ENCODE data around the gene CADPS2. TPM values are rescaled to one million over a fixed set of nuclear protein-coding genes. Genes with fewer than 3 reads are reported as not detected.

The CADPS2 gene
- total and polyA plus RNA-seq, 2 donors (not counting 1 experiment from before 2014, with no cell fraction given) = not detected

DNA sequence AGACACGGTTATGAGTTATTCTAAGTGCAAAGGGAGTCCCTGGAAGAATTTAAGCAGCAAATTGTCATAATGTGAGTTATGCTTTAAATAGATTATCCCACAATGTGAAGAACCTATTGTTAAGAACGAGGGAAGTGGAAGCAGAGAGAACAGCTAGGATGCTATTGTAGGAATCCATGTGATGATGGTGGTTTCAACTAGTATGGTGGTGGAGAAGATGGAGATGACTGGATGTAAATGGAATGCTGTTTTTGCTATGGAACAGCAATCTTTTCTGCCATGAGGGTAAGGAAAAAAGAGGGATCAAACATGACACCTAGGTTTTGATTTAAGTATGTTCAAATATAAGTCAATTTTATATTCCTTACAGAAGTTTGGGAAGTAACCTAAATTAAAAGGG, 378.7 kb downstream of the CADPS2 start:
- ChIA-PET POLR2A (no interaction called here), CTCF (no interaction called here)
- TF ChIP-seq CTCF (IDR thresholded peaks at IDR 0.05) (no peak), EZH2 (IDR thresholded peaks at IDR 0.05; ENCODE audit: borderline replicate concordance, insufficient read depth, low read depth, low read length, poor library complexity, severe bottlenecking) (no peak)
- H3K4me1 ChIP-seq (ENCODE audit: control insufficient read depth in 2 of 2, insufficient read depth in 2 of 2, low read length in 2 of 2) = no peaks in the 10 kb centered on the region
- 62% methylated on average over 2 of the region's 2 CpGs for WGBS (ENCODE audit: insufficient coverage)
- DNase-seq (no peak), ATAC-seq (ENCODE audit: low read depth) (no peak)
- H3K27ac ChIP-seq (ENCODE audit: low read length in 2 of 2) = no peak overlapping the region
- Mint-ChIP-seq H3K27ac (no peak overlapping the region), H3K9me3 (ENCODE audit: insufficient read depth) (no peaks in the 10 kb centered on the region), H3K27me3 (no peaks in the 10 kb centered on the region), H3K4me1 (no peaks in the 10 kb centered on the region), H3K4me3 (no peak overlapping the region)
- intact Hi-C loops (cut with micrococcal nuclease) = no loop called here
- H3K9me3 ChIP-seq (ENCODE audit: control extremely low read depth in 1 of 3, control insufficient read depth in 2 of 3, insufficient read depth in 1 of 3, low read length in 2 of 3) = no peaks in the 10 kb centered on the region
- no peak overlapping the region for H2AFZ ChIP-seq (ENCODE audit: insufficient read depth, low read depth, low read length, poor library complexity, severe bottlenecking)
- no peaks in the 10 kb centered on the region for H4K20me1 ChIP-seq (ENCODE audit: control insufficient read depth, insufficient read depth, low read length, poor library complexity, severe bottlenecking)
- H3K4me3 ChIP-seq (ENCODE audit: control extremely low read depth in 1 of 5, extremely low read depth in 1 of 5, insufficient read depth in 1 of 5, low read depth in 2 of 5, low read length in 4 of 5) = no peak overlapping the region
- no peaks in the 10 kb centered on the region for H3K79me2 ChIP-seq (ENCODE audit: control insufficient read depth, insufficient read depth, low read length)
- H3K27me3 ChIP-seq (replicated peaks in 1 of 4; ENCODE audit: control extremely low read depth in 1 of 4, control insufficient read depth in 3 of 4, insufficient read depth in 4 of 4, low read length in 3 of 4) = no peaks in the 10 kb centered on the region
- no peak overlapping the region for H3K4me2 ChIP-seq (replicated peaks; ENCODE audit: low read depth, low read length, poor library complexity, severe bottlenecking)
- H3K9ac ChIP-seq (ENCODE audit: low read length) = no peak overlapping the region
- no peaks in the 10 kb centered on the region for H3K36me3 ChIP-seq (replicated peaks in 1 of 2; ENCODE audit: control extremely low read depth in 1 of 2, control insufficient read depth in 1 of 2, extremely low read depth in 1 of 2, insufficient read depth in 2 of 2, low read length in 1 of 2)

DNA sequence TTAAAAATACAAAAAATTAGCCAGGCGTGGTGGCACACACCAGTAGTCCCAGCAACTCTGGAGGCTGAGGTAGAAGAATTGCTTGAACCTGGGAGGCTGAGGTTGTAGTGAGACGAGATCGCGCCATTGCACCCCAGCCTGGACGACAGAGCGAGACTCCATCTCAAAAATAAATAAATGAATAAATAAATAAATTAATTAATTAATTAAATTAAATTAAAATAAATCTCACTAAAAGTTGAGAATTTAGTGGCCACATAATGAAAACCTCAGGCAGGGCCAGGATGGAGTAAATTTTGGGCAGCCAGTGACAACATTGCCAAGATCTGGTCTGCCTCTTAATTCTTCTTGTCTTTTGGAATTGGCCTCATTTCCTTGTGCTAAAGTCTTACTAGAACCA, 394.3 kb downstream of the CADPS2 start:
- intact Hi-C loops (cut with micrococcal nuclease) = no loop called here
- no peaks in the 10 kb centered on the region for H3K27me3 ChIP-seq (replicated peaks in 1 of 4; ENCODE audit: control extremely low read depth in 1 of 4, control insufficient read depth in 3 of 4, insufficient read depth in 4 of 4, low read length in 3 of 4)
- no peaks in the 10 kb centered on the region for H3K9me3 Mint-ChIP-seq (ENCODE audit: insufficient read depth)
- no peaks in the 10 kb centered on the region for H3K9me3 ChIP-seq (ENCODE audit: control extremely low read depth in 1 of 3, control insufficient read depth in 2 of 3, insufficient read depth in 1 of 3, low read length in 2 of 3)
- ChIA-PET CTCF (no interaction called here), POLR2A (no interaction called here)
- no peak overlapping the region for H3K4me2 ChIP-seq (replicated peaks; ENCODE audit: low read depth, low read length, poor library complexity, severe bottlenecking)
- H2AFZ ChIP-seq (ENCODE audit: insufficient read depth, low read depth, low read length, poor library complexity, severe bottlenecking) = no peak overlapping the region
- no peaks in the 10 kb centered on the region for H3K4me1 ChIP-seq (ENCODE audit: control insufficient read depth in 2 of 2, insufficient read depth in 2 of 2, low read length in 2 of 2)
- no peak overlapping the region for H3K27ac ChIP-seq (ENCODE audit: low read length in 2 of 2)
- DNase-seq (no peak), ATAC-seq (ENCODE audit: low read depth) (no peak)
- no peaks in the 10 kb centered on the region for H4K20me1 ChIP-seq (ENCODE audit: control insufficient read depth, insufficient read depth, low read length, poor library complexity, severe bottlenecking)
- H3K4me3 ChIP-seq (ENCODE audit: control extremely low read depth in 1 of 5, extremely low read depth in 1 of 5, insufficient read depth in 1 of 5, low read depth in 2 of 5, low read length in 4 of 5) = no peak overlapping the region
- no peak for TF ChIP-seq CTCF (IDR thresholded peaks at IDR 0.05)
- no peak for TF ChIP-seq EZH2 (IDR thresholded peaks at IDR 0.05; ENCODE audit: borderline replicate concordance, insufficient read depth, low read depth, low read length, poor library complexity, severe bottlenecking)
- no peaks in the 10 kb centered on the region for H3K79me2 ChIP-seq (ENCODE audit: control insufficient read depth, insufficient read depth, low read length)
- H3K4me3 Mint-ChIP-seq = no peak overlapping the region
- no peak overlapping the region for H3K27ac Mint-ChIP-seq
- no peak overlapping the region for H3K9ac ChIP-seq (ENCODE audit: low read length)
- no CpG with 5 or more reads among the region's 6 CpGs for WGBS (ENCODE audit: insufficient coverage)
- H3K27me3 Mint-ChIP-seq = no peaks in the 10 kb centered on the region
- no peaks in the 10 kb centered on the region for H3K4me1 Mint-ChIP-seq
- H3K36me3 ChIP-seq (replicated peaks in 1 of 2; ENCODE audit: control extremely low read depth in 1 of 2, control insufficient read depth in 1 of 2, extremely low read depth in 1 of 2, insufficient read depth in 2 of 2, low read length in 1 of 2) = no peaks in the 10 kb centered on the region
